Measurements from ENCODE around the gene ZNF883.

Gene ZNF883

GRCh38 chr9:113056191-113057106, 44.5 kb upstream of the ZNF883 start, which contains the start of gene ZFP37:
Gene ZFP37, minus strand, starts transcription at chr9:113056724. Its CDS starts 36 bp downstream, at chr9:113056688.
- ATAC-seq, result peak; percentile 100
- TF ChIP-seq CSRNP3 (CRISPR knock-in tag; IDR thresholded peaks at IDR 0.05) (no peak), PATZ1 (CRISPR knock-in tag; IDR thresholded peaks at IDR 0.05; ENCODE audit: borderline replicate concordance) (no peak), GLIS3 (CRISPR knock-in tag; IDR thresholded peaks at IDR 0.05) (0 out of 2 replicates have a peak, but pooled peaks have one; percentile 65), ZNF565 (CRISPR knock-in tag; conservative IDR thresholded peaks at IDR 0.05; ENCODE audit: low read depth) (peak; percentile 89; the same call in 1 of the 2 replicates), POU6F1 (CRISPR knock-in tag; IDR thresholded peaks at IDR 0.05; ENCODE audit: borderline replicate concordance, low read depth) (no peak), PPARA (CRISPR knock-in tag; IDR thresholded peaks at IDR 0.05; ENCODE audit: borderline replicate concordance) (peak; percentile 61; the same call in 1 of the 2 replicates), ZC3H10 (CRISPR knock-in tag; IDR thresholded peaks at IDR 0.05) (no peak), CSDC2 (CRISPR knock-in tag; IDR thresholded peaks at IDR 0.05) (peak; percentile 92), ZFP3 (CRISPR knock-in tag; IDR thresholded peaks at IDR 0.05) (peak; percentile 76), OSR1 (CRISPR knock-in tag; IDR thresholded peaks at IDR 0.05) (no peak), TSHZ2 (CRISPR knock-in tag; IDR thresholded peaks at IDR 0.05) (peak; percentile 97), ARNTL (CRISPR knock-in tag; IDR thresholded peaks at IDR 0.05; ENCODE audit: borderline replicate concordance, low read depth) (no peak), SNAI2 (CRISPR knock-in tag; IDR thresholded peaks at IDR 0.05) (no peak), BACH2 (CRISPR knock-in tag; IDR thresholded peaks at IDR 0.05; ENCODE audit: borderline replicate concordance) (no peak), RARB (CRISPR knock-in tag; IDR thresholded peaks at IDR 0.05) (no peak), ZFP30 (CRISPR knock-in tag; IDR thresholded peaks at IDR 0.05) (no peak), ZNF8 (CRISPR knock-in tag; IDR thresholded peaks at IDR 0.05) (peak; percentile 30; the same call in 1 of the 2 replicates), TCF4 (CRISPR knock-in tag; IDR thresholded peaks at IDR 0.05; ENCODE audit: borderline replicate concordance) (no peak), ESRRG (CRISPR knock-in tag; IDR thresholded peaks at IDR 0.05) (no peak)

GRCh38 chr9:113042884-113043657, 31.1 kb upstream of the ZNF883 start:
- ATAC-seq, result no peak
- no peak for TF ChIP-seq BACH2 (CRISPR knock-in tag; IDR thresholded peaks at IDR 0.05; ENCODE audit: borderline replicate concordance)
- TF ChIP-seq RARB (CRISPR knock-in tag; IDR thresholded peaks at IDR 0.05), result no peak
- no peak for TF ChIP-seq POU6F1 (CRISPR knock-in tag; IDR thresholded peaks at IDR 0.05; ENCODE audit: borderline replicate concordance, low read depth)
- no peak for TF ChIP-seq ZNF565 (CRISPR knock-in tag; conservative IDR thresholded peaks at IDR 0.05; ENCODE audit: low read depth)
- no peak for TF ChIP-seq ISL1 (CRISPR knock-in tag; IDR thresholded peaks at IDR 0.05)
- no peak for TF ChIP-seq ZC3H10 (CRISPR knock-in tag; IDR thresholded peaks at IDR 0.05)
- no peak for TF ChIP-seq ZFP30 (CRISPR knock-in tag; IDR thresholded peaks at IDR 0.05)
- TF ChIP-seq CSDC2 (CRISPR knock-in tag; IDR thresholded peaks at IDR 0.05), result no peak
- no peak for TF ChIP-seq ZNF8 (CRISPR knock-in tag; IDR thresholded peaks at IDR 0.05)
- no peak for TF ChIP-seq PATZ1 (CRISPR knock-in tag; IDR thresholded peaks at IDR 0.05; ENCODE audit: borderline replicate concordance)
- TF ChIP-seq GLIS3 (CRISPR knock-in tag; IDR thresholded peaks at IDR 0.05), result no peak
- TF ChIP-seq ESRRG (CRISPR knock-in tag; IDR thresholded peaks at IDR 0.05), result no peak
- no peak for TF ChIP-seq TOX (CRISPR knock-in tag; IDR thresholded peaks at IDR 0.05; ENCODE audit: borderline replicate concordance)
- TF ChIP-seq OSR1 (CRISPR knock-in tag; IDR thresholded peaks at IDR 0.05), result no peak
- TF ChIP-seq TSHZ2 (CRISPR knock-in tag; IDR thresholded peaks at IDR 0.05), result no peak

Measured in SK-N-SH treated with all-trans-retinoic acid at 6 μM for 48 hours (cell line).